ENCODE data around the gene DEF6. TPM values are rescaled to one million over a fixed set of nuclear protein-coding genes. Genes with fewer than 3 reads are reported as not detected.

The DEF6 gene
- total and polyA plus RNA-seq, 2 of the 13 experiments (the other 11 are each of a cell fraction or from before 2014, with no cell fraction given), result 5.2 to 10.0 TPM

DNA sequence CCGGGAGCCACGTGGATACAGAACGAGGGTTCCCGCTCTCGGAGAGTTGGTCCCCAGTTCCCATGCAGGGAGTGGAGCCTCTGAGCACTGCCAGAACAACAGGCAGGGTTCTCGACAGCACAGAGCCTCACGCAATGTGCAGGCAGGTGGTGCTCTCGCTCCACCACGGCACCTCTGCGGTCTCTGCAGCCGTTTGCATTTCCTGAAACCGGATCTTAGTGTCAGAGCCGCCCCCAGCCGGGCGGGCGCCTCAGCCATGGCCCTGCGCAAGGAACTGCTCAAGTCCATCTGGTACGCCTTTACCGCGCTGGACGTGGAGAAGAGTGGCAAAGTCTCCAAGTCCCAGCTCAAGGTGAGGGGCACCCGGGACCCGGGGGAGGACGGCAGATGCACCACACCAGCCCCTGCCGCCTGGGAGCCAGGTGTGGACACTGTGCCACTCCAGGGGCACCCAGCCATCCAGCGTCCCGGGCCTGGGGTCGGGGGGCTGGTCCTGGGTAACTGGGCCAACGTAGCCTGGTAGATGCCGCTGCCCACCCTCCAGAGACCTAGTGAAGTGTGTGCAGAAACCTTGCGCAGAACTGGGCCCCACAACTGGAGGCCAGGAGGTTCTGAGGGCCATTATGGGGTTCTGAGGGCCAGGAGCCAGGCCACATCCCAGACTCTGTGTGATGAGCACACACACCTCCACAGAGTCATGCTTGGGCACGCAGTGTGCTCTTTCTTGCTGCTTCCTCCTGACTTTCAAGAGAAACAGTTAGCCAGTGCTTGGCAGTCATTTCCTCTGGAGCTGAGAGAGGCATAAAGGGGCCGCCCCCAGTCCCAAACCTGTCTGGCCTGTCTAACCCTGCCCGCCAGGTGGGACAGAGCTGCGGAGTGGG, at the start of gene DEF6 (continued):
- TF ChIP-seq, protein P1, sequence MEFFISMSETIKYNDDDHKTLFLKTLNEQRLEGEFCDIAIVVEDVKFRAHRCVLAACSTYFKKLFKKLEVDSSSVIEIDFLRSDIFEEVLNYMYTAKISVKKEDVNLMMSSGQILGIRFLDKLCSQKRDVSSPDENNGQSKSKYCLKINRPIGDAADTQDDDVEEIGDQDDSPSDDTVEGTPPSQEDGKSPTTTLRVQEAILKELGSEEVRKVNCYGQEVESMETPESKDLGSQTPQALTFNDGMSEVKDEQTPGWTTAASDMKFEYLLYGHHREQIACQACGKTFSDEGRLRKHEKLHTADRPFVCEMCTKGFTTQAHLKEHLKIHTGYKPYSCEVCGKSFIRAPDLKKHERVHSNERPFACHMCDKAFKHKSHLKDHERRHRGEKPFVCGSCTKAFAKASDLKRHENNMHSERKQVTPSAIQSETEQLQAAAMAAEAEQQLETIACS (CRISPR knock-in tag; IDR thresholded peaks at IDR 0.05), result peak; percentile 11; the same call in 1 of the 2 replicates
- TF ChIP-seq GATA4 (IDR thresholded peaks at IDR 0.05; ENCODE audit: borderline replicate concordance, low read depth), result peak; percentile 53; the same call in 1 of the 2 replicates
- TF ChIP-seq SIN3A (IDR thresholded peaks at IDR 0.05; ENCODE audit: borderline replicate concordance, low read depth, low read length), result peak; percentile 85; the same call in 1 of the 2 replicates
- TF ChIP-seq NFATC3 (CRISPR knock-in tag; IDR thresholded peaks at IDR 0.05), result no peak
- peak; percentile 76; the same call in 1 of the 2 replicates for TF ChIP-seq FOXJ3 (CRISPR knock-in tag; IDR thresholded peaks at IDR 0.05; ENCODE audit: borderline replicate concordance)
- no peak for TF ChIP-seq SYNCRIP (IDR thresholded peaks at IDR 0.05; ENCODE audit: insufficient read depth, low read depth, low read length)
- peak; percentile 70 for TF ChIP-seq ZNF792 (CRISPR knock-in tag; IDR thresholded peaks at IDR 0.05)
- TF ChIP-seq MED8 (CRISPR knock-in tag; IDR thresholded peaks at IDR 0.05; ENCODE audit: insufficient replicate concordance), result peak; percentile 72
- no peak; the same call in 1 of the 2 replicates for TF ChIP-seq HNF4A (CRISPR knock-in tag; IDR thresholded peaks at IDR 0.05)
- TF ChIP-seq, protein P2, sequence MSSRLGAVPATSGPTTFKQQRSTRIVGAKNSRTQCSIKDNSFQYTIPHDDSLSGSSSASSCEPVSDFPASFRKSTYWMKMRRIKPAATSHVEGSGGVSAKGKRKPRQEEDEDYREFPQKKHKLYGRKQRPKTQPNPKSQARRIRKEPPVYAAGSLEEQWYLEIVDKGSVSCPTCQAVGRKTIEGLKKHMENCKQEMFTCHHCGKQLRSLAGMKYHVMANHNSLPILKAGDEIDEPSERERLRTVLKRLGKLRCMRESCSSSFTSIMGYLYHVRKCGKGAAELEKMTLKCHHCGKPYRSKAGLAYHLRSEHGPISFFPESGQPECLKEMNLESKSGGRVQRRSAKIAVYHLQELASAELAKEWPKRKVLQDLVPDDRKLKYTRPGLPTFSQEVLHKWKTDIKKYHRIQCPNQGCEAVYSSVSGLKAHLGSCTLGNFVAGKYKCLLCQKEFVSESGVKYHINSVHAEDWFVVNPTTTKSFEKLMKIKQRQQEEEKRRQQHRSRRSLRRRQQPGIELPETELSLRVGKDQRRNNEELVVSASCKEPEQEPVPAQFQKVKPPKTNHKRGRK (CRISPR knock-in tag; IDR thresholded peaks at IDR 0.05), result no peak
- TF ChIP-seq ZNF839 (CRISPR knock-in tag; IDR thresholded peaks at IDR 0.05; ENCODE audit: borderline replicate concordance), result no peak
- TF ChIP-seq ZNF124 (CRISPR knock-in tag; IDR thresholded peaks at IDR 0.05), result no peak; the same call in 1 of the 2 replicates
- peak; percentile 39; the same call in 1 of the 2 replicates for TF ChIP-seq CEBPG (CRISPR knock-in tag; IDR thresholded peaks at IDR 0.05)
- no peak for TF ChIP-seq ZC3H13 (CRISPR knock-in tag; IDR thresholded peaks at IDR 0.05)
- peak; percentile 78 for TF ChIP-seq ZFY (CRISPR knock-in tag; IDR thresholded peaks at IDR 0.05)
- peak; percentile 81; the same call in 1 of the 2 replicates for TF ChIP-seq SSRP1 (CRISPR knock-in tag; IDR thresholded peaks at IDR 0.05)
- peak; percentile 77; the same call in 1 of the 2 replicates for TF ChIP-seq SRY (CRISPR knock-in tag; IDR thresholded peaks at IDR 0.05)
- TF ChIP-seq, protein P3, sequence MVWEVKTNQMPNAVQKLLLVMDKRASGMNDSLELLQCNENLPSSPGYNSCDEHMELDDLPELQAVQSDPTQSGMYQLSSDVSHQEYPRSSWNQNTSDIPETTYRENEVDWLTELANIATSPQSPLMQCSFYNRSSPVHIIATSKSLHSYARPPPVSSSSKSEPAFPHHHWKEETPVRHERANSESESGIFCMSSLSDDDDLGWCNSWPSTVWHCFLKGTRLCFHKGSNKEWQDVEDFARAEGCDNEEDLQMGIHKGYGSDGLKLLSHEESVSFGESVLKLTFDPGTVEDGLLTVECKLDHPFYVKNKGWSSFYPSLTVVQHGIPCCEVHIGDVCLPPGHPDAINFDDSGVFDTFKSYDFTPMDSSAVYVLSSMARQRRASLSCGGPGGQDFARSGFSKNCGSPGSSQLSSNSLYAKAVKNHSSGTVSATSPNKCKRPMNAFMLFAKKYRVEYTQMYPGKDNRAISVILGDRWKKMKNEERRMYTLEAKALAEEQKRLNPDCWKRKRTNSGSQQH (CRISPR knock-in tag; IDR thresholded peaks at IDR 0.05; ENCODE audit: low read depth), result peak; percentile 85
- no peak for TF ChIP-seq SOX13 (IDR thresholded peaks at IDR 0.05)
- TF ChIP-seq SOX13 (CRISPR knock-in tag; conservative IDR thresholded peaks at IDR 0.05 in 1 of 2, IDR thresholded peaks at IDR 0.05 in 1 of 2), result peak in 1 of 2 experiments; percentile 60; a peak in 2 of 4 replicates
- TF ChIP-seq YY1 (IDR thresholded peaks at IDR 0.05; ENCODE audit: insufficient read depth, insufficient replicate concordance, low read depth, low read length), result peak; percentile 78
- peak; percentile 54; the same call in 1 of the 2 replicates for TF ChIP-seq ZNF768 (CRISPR knock-in tag; IDR thresholded peaks at IDR 0.05)
- peak; percentile 71 for TF ChIP-seq HDAC2 (CRISPR knock-in tag; IDR thresholded peaks at IDR 0.05)
- TF ChIP-seq ZNF33B (CRISPR knock-in tag; IDR thresholded peaks at IDR 0.05), result peak; percentile 91
- peak; percentile 87 for TF ChIP-seq GABPB1 (CRISPR knock-in tag; IDR thresholded peaks at IDR 0.05)
- TF ChIP-seq ZNF557 (CRISPR knock-in tag; IDR thresholded peaks at IDR 0.05), result peak; percentile 85

All from HepG2 (cell line).